IPS-15b (cell line): Measurements from ENCODE around the gene STMN1.

Experiments
- H3K27me3 ChIP-seq: one replicate; pipeline ENCODE4 v1.6.1; 2013; ENCODE audit warnings: low read length; ENCODE audit not compliant: control insufficient read depth, insufficient read depth
- H3K36me3 ChIP-seq: one replicate; pipeline ENCODE4 v1.6.1; 2013; ENCODE audit warnings: low read length; ENCODE audit not compliant: control insufficient read depth, insufficient read depth
- H3K4me1 ChIP-seq: one replicate; pipeline ENCODE4 v1.6.1; 2013; ENCODE audit warnings: mild to moderate bottlenecking, low read length; ENCODE audit not compliant: control insufficient read depth, insufficient read depth
- H3K4me3 ChIP-seq: one replicate; pipeline ENCODE4 v1.5.1; 2013; ENCODE audit warnings: low read depth, low read length
- H3K9ac ChIP-seq: one replicate; pipeline ENCODE4 v1.6.1; 2013; ENCODE audit warnings: low read depth, mild to moderate bottlenecking, low read length
- H3K9me3 ChIP-seq: one replicate; pipeline ENCODE4 v1.6.1; 2013; ENCODE audit warnings: mild to moderate bottlenecking, low read length; ENCODE audit not compliant: control insufficient read depth, insufficient read depth

Gene STMN1

GRCh38 chr1:25872713-25873112, 33.5 kb downstream of the STMN1 start:
- Histone ChIP-seq H3K4me1 (peaks cover 20% of the 10 kb centered on the region), H3K27me3 (peaks cover 14% of the 10 kb centered on the region), H3K36me3 (no peaks in the 10 kb centered on the region), H3K9me3 (no peaks in the 10 kb centered on the region), H3K9ac (no peak overlapping the region), H3K4me3 (no peak overlapping the region)

DNA sequence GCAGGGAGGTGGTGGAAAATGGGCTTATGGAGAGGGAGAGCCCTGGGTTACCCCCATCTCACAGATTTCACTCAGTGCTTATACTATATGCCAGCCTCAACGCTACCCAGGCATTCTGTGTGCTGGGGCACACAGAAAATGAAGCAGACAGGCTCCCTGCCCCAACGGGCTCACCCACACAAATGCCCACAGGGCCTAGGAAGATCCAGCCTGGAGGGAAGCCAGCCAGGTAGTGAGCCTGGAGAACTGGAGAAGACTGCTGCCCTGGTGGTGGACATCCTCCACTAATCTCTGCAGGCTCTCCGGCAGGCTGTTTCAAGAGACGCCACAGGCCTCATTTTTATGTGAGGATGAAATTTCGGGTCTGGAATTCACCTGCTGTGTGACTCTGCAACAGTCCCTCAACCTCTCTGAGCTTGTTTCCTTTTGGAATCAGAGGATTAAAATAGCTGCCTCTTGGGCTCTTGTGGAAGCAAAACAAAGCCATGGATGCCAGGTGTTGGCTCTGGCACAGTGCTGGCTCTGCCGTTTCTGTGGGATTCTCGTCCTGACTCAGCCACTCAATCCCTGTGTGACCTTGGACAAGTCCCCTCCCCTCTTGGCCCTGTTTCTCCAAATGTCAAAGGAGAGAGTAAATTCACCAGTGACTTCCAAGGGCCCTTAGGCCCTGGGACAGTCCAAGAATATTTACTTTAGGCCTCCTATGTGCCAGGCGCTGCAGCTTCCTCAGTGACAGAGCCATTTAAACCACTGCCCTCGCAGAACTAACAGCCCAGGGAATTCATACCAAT, 34.3 kb downstream of the STMN1 start:
- Histone ChIP-seq H3K9me3 (no peaks in the 10 kb centered on the region), H3K9ac (no peak overlapping the region), H3K4me1 (peaks cover 26% of the 10 kb centered on the region)

DNA sequence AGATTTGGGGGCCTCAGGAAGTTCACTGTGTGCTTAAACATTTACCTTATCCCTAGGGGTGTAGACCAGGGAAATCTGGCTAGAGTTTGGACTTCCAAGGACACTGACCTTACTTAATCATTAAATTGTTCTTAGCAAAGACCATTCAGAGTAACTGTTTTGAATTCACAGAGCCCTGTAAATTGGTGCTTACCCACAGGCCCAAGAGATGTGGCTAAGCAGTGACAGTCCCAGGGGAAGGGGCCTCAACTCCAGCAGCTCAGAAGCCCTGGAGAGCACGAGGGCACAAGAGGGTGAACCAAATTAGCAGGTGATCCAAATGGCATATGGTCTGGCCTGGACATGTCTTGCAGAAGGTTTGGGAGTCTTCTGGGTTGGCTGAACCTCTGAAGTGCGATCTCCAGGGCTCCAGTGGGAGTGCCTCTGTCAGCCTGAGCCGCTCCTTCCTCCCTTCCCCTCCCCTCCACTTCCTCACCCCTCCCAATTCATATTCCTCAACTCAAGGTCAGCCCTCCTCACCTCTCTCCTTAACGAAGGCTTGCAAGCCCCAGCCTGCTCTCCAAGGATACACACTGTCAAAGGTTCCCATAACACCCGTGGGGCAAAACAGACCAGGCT, 35.0 kb downstream of the STMN1 start:
- H3K4me1 ChIP-seq, result peaks cover 22% of the 10 kb centered on the region
- H3K27me3 ChIP-seq, result peaks cover 4% of the 10 kb centered on the region
- H3K36me3 ChIP-seq, result no peaks in the 10 kb centered on the region
- H3K9me3 ChIP-seq, result no peaks in the 10 kb centered on the region
- H3K4me3 ChIP-seq, result no peak overlapping the region
- H3K9ac ChIP-seq, result peak overlapping the region; percentile 2

More for the DNA sequence above, 34.3 kb downstream of the STMN1 start:
- Histone ChIP-seq H3K27me3 (peaks cover 11% of the 10 kb centered on the region), H3K4me3 (no peak overlapping the region), H3K36me3 (no peaks in the 10 kb centered on the region)

- no peak overlapping the region for H3K9ac ChIP-seq
- peaks cover 22% of the 10 kb centered on the region for H3K4me1 ChIP-seq
- H3K27me3 ChIP-seq, result peaks cover 2% of the 10 kb centered on the region
- H3K9me3 ChIP-seq, result no peaks in the 10 kb centered on the region
- no peak overlapping the region for H3K4me3 ChIP-seq
- H3K36me3 ChIP-seq, result no peaks in the 10 kb centered on the region
Observed at GRCh38 chr1:25870614-25871013, 35.6 kb downstream of the STMN1 start.

DNA sequence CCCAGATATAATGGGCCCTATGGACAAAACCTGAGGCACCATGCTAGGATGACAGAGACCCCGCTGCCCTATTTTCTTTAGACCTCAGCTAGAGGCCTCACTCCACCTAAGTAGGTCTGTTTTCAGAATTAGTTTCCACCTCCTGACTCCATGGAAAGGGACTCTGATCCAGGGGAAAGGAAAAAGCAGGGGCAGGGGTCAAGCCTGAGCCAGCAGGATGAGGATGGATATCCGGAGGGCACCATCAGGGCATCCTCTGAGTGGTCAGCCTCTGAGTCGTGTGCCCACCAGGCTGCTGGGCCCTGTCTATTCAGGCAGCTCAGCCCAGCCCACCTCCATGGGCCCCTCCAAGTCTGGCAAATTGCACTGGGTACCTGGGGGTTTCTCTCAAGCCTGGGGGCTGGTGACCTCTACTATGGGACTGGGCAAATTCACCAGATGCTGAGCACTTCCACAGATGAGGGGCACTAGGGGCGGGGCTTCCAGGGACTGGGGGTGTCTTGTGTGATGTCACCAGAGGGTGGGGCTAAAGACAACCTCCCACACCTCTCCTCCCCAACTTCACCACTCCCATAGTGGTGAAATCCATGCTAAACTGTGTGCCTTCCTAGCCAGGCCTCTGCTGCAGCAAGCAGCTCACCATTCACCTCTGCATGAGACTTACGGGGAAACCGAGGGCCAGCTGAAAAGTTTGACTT, 36.2 kb downstream of the STMN1 start:
- no peaks in the 10 kb centered on the region for H3K36me3 ChIP-seq
- no peaks in the 10 kb centered on the region for H3K9me3 ChIP-seq
- no peak overlapping the region for H3K4me3 ChIP-seq
- peaks cover 22% of the 10 kb centered on the region for H3K4me1 ChIP-seq
- no peak overlapping the region for H3K9ac ChIP-seq
- H3K27me3 ChIP-seq, result peaks cover 2% of the 10 kb centered on the region

GRCh38 chr1:25867210-25867991, 38.8 kb downstream of the STMN1 start:
- H3K4me1 ChIP-seq, result peaks cover 19% of the 10 kb centered on the region
- no peak overlapping the region for H3K4me3 ChIP-seq
- H3K27me3 ChIP-seq, result no peaks in the 10 kb centered on the region
- H3K36me3 ChIP-seq, result peaks cover 3% of the 10 kb centered on the region
- no peaks in the 10 kb centered on the region for H3K9me3 ChIP-seq
- H3K9ac ChIP-seq, result no peak overlapping the region

- Histone ChIP-seq H3K9me3 (no peaks in the 10 kb centered on the region), H3K9ac (no peak overlapping the region), H3K27me3 (no peaks in the 10 kb centered on the region), H3K36me3 (peaks cover 3% of the 10 kb centered on the region), H3K4me1 (peaks cover 16% of the 10 kb centered on the region), H3K4me3 (no peak overlapping the region)
Observed at GRCh38 chr1:25866288-25866687, 39.9 kb downstream of the STMN1 start.

DNA sequence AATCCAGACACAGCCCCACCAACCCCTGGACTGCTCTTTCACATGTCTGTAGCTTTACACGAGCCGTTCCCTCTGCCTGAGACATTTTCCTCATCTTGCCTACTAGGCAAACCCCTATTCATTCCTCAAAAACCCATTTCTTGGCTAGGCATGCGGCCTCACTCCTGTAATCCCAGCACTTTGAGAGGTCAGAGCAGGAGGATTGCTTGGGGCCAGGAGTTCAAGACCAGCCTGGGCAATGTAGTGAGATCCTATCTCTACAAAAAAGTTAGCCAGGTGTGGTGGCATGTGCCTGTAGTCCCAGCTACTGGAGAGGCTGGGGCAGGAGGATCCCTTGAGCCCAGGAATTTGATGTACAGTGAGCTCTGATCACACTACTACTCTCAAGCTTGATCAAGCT, 41.8 kb downstream of the STMN1 start:
- H3K27me3 ChIP-seq, result no peaks in the 10 kb centered on the region

DNA sequence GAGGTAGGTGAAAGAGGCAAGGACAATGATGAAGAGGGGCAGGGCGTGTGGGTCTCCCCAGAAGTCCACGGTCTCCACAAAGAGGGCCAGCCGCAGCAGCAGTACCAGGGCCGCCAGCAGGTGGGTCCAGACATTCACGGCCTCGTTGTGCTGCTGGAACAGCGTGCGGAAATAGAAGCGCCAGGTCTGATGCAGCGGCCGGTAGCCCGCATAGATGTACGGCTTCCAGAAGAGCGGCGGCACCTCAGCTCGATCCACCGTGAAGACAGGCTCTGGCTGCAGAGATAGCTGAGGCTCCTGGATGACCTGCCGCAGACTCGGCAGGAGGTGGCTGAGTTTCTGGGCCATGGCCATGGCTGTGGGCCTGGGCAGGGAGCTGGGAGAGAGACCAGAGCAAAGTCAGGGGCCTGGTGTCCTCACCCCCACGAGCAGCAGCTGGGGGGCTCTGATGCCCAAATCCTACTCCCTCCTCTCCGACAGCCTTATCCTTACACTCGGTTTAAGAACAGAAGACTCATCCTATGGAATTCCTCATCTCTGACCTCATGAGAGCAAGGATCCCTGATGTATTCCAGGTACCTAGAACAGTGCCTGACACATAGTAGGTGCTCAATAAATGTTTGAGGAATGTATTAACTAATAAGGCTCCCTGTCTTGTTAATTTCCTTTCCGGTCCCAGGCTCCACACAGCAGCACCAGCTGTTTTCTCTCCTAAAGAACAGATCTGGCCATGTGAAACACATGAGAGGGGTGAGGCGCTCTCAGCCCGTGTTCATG, 42.5 kb downstream of the STMN1 start:
- H3K9ac ChIP-seq, result no peak overlapping the region

More for the DNA sequence above, 41.8 kb downstream of the STMN1 start:
- Histone ChIP-seq H3K9ac (no peak overlapping the region), H3K9me3 (no peaks in the 10 kb centered on the region), H3K36me3 (peaks cover 3% of the 10 kb centered on the region), H3K4me1 (peaks cover 10% of the 10 kb centered on the region), H3K4me3 (no peak overlapping the region)

GRCh38 chr1:25862785-25863485, 43.3 kb downstream of the STMN1 start:
- Histone ChIP-seq H3K36me3 (peaks cover 3% of the 10 kb centered on the region), H3K9me3 (no peaks in the 10 kb centered on the region), H3K27me3 (no peaks in the 10 kb centered on the region), H3K9ac (no peak overlapping the region), H3K4me3 (no peak overlapping the region), H3K4me1 (peaks cover 8% of the 10 kb centered on the region)

More for the DNA sequence above, 42.5 kb downstream of the STMN1 start:
- Histone ChIP-seq H3K27me3 (no peaks in the 10 kb centered on the region), H3K4me1 (peaks cover 10% of the 10 kb centered on the region), H3K9me3 (no peaks in the 10 kb centered on the region), H3K36me3 (peaks cover 3% of the 10 kb centered on the region), H3K4me3 (no peak overlapping the region)
